Activated CD4-positive, alpha-beta T cell treated with anti-CD3 and anti-CD28 coated beads, Interleukin-2, amount 10 ng/mL, durations not matched to agents 24 days and 14 days (primary cell): Measurements from ENCODE around the gene C21orf91. TPM values are rescaled to one million over a fixed set of nuclear protein-coding genes. Genes with fewer than 3 reads are reported as not detected.

ENCODE experiments used
- DNase-seq: peaks from one replicate; pipeline ENCODE4 v3.0.0; 2022
- H3K27ac Mint-ChIP-seq: one replicate; pipeline ENCODE4 v1.8.0; 2022; ENCODE audit warnings: mild to moderate bottlenecking, mixed read lengths
- H3K27me3 Mint-ChIP-seq: one replicate; pipeline ENCODE4 v1.8.0; 2022; ENCODE audit warnings: mixed read lengths
- H3K36me3 Mint-ChIP-seq: one replicate; pipeline ENCODE4 v1.8.0; 2022; ENCODE audit warnings: low read depth, mild to moderate bottlenecking, mixed read lengths
- H3K4me1 Mint-ChIP-seq: one replicate; pipeline ENCODE4 v1.8.0; 2021; ENCODE audit warnings: mixed read lengths
- H3K4me3 Mint-ChIP-seq: one replicate; pipeline ENCODE4 v1.8.0; 2022; ENCODE audit warnings: mild to moderate bottlenecking, moderate library complexity, mixed read lengths
- H3K9me3 Mint-ChIP-seq: one replicate; pipeline ENCODE4 v1.8.0; 2021; ENCODE audit warnings: mixed read lengths
- intact Hi-C: fragments of 100-400 bp; cut with micrococcal nuclease; formaldehyde crosslinking; loops from one replicate; pipeline ENCODE4 v1.15.1; 2023
- total RNA-seq: library from RNA; stranded (reverse); gene quantifications from 2 replicates; pipeline ENCODE4 v1.2.3, GENCODE V29; 2022

C21orf91 gene
- total RNA-seq, 1 donor from 2014 or later = 37.0 TPM

DNA sequence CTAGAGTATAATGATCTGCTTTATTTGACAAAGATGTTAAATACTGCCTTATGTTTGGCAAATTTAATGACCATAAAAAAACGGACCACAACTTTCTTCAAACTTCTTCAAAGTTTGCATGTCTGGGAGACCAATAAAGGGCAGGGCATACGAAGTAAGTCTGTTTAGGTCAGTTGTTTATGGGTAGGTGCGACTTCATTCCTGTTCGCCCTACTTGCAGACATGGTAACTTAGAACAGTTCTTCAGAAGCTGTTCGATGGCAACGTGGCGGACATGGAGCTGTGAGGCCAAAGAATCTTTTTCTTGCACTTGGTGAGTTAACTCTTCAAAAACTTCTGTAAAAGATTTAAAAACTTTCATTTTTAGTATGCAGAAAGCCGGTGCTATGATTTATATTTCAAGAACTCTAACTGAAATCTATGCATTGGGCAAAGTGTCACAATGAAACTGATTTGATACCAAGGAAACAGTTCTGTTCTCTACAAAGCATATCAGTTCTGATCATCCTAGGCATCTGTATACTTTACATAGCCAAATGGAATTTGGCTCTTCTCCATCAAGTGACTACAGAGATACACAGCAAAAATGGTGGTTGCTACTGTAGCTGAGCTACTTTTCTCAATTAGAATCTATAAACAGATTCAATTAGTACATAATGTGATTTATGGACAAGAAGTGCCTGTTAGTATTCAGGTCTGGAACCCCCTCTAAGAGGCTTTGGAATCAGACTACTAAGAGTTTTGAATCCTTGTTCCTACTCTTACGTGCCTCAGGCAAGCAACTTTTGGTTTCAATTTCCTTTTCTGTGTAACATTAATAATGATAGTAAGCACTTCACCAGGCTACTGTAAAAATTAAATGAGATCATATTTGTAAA, 25.7 kb downstream of the C21orf91 start:
- intact Hi-C loops = loop anchor here (1.0 kb wide), 1 partner anchor 9 kb away; no protein-coding TSS in a partner anchor
- peaks cover 40% of the 10 kb centered on the region for H3K36me3 Mint-ChIP-seq
- DNase-seq = peak; percentile 68
- H3K27me3 Mint-ChIP-seq = no peaks in the 10 kb centered on the region
- peak overlapping the region; percentile 79 for H3K4me3 Mint-ChIP-seq
- peaks cover 53% of the 10 kb centered on the region for H3K4me1 Mint-ChIP-seq
- peak overlapping the region; percentile 73 for H3K27ac Mint-ChIP-seq
- no peaks in the 10 kb centered on the region for H3K9me3 Mint-ChIP-seq

DNA sequence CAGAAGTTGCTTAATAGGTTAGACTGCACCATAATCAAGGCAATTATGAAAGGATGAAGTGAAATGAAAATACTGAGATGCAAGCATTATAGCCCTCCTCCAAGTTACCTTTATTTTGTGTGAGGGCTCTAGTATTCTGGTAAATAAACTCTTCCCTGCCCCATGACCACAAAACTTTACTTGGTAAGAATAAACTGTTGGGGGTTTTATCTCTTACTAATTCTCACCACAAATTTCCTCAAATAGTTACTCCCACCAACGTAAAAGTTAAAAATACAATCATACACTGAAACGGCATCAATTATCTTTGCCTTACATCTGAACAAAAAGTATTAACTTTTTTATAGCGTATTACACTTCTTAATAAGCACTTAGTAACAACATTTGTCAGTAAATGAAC, 29.5 kb downstream of the C21orf91 start:
- Mint-ChIP-seq H3K9me3 (no peaks in the 10 kb centered on the region), H3K27ac (peak overlapping the region; percentile 54), H3K4me3 (peak overlapping the region; percentile 67), H3K27me3 (no peaks in the 10 kb centered on the region), H3K4me1 (peaks cover 70% of the 10 kb centered on the region), H3K36me3 (peaks cover 53% of the 10 kb centered on the region)
- intact Hi-C loops = loop anchor here (10.0 kb wide), 2 partner anchors 275 to 465 kb away; partner anchors contain the start of gene CXADR
- peak; percentile 55 for DNase-seq

DNA sequence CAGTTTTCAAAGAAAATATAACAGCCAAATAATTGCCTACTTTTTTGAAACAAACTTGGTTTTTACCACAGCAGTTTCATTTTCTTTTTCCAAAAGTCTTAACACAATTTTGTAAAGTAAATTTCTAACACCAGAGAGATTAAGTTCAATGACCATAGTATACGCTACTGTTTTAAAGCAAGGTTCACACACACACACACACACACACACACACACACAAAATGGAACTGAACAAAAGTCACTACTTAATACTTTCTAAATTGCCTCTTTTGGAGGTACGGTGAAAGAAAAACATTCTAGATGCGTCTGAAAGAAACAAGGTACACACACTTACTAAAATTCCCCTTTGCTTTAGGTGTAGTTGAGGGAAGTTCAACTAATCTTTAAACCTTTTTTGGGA, 30.1 kb downstream of the C21orf91 start:
- intact Hi-C loops = loop anchor here (10.0 kb wide), 2 partner anchors 274 to 466 kb away; partner anchors contain the start of gene CXADR
- peak; percentile 55 for DNase-seq
- Mint-ChIP-seq H3K4me3 (peak overlapping the region; percentile 76), H3K27me3 (no peaks in the 10 kb centered on the region), H3K9me3 (no peaks in the 10 kb centered on the region), H3K4me1 (peaks cover 73% of the 10 kb centered on the region), H3K27ac (peak overlapping the region; percentile 83), H3K36me3 (peaks cover 52% of the 10 kb centered on the region)

DNA sequence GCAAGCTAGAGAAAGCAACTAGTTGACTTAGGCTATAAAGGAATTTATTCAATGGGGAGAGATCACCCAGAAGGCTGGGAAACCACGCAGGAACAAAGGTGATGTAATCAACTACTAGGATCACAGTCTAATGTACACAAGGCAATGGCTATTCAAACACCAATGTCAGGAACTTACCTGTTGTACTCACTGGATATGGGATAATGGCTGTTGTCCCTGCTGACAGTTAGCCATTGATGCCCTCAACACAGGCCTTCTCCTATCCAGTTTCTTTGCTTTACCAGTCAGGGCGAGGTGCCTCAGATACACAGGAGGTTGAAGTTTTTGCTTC, 32.3 kb downstream of the C21orf91 start:
- H3K9me3 Mint-ChIP-seq = no peaks in the 10 kb centered on the region
- H3K4me3 Mint-ChIP-seq = peak overlapping the region; percentile 70
- H3K36me3 Mint-ChIP-seq = peaks cover 46% of the 10 kb centered on the region
- intact Hi-C loops = loop anchor here (10.0 kb wide), 2 partner anchors 272 to 468 kb away; partner anchors contain the start of gene CXADR
- H3K4me1 Mint-ChIP-seq = peaks cover 83% of the 10 kb centered on the region
- DNase-seq = no peak
- H3K27ac Mint-ChIP-seq = peak overlapping the region; percentile 83
- H3K27me3 Mint-ChIP-seq = no peaks in the 10 kb centered on the region

DNA sequence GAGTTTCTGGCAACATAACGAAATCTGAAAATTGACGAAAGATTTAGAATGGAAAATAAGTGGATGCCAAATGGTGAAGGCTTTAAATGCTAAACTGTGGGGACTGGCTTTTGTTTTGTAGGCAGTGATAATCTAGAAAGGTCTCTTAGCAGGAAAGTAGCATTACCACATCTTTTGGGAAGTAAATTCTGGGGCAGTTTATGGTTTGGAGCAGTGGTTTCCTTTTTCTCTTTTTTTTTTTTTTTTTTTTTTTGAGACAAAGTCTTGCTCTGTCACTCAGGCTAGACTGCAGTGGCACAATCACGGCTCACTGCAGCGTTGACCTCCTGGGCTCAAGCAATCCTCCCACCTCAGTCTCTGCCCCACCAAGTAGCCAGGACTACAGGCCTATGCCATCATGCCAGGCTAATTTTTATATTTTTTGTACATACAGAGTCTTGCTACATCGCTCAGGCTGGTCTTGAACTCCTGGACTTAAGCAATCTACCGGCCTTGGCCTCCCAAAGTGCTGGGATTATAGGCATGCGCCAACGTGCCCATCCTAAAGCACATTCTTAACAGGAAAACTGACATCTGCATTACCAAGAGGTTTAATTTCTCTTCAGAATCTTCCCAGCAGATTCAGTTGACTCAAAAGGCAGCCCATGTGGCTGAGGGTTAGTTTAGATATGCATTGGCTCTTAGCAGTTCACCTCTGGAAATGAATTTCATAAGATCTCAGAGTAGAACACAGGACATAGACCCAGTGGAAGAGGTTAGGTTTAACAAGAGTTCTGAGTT, 32.9 kb downstream of the C21orf91 start:
- intact Hi-C loops = loop anchor here (10.0 kb wide), 2 partner anchors 271 to 469 kb away; partner anchors contain the start of gene CXADR
- H3K27ac Mint-ChIP-seq = peak overlapping the region; percentile 83
- no peaks in the 10 kb centered on the region for H3K9me3 Mint-ChIP-seq
- H3K4me1 Mint-ChIP-seq = peaks cover 83% of the 10 kb centered on the region
- peaks cover 43% of the 10 kb centered on the region for H3K36me3 Mint-ChIP-seq
- H3K27me3 Mint-ChIP-seq = no peaks in the 10 kb centered on the region
- no peak for DNase-seq
- H3K4me3 Mint-ChIP-seq = peak overlapping the region; percentile 70

DNA sequence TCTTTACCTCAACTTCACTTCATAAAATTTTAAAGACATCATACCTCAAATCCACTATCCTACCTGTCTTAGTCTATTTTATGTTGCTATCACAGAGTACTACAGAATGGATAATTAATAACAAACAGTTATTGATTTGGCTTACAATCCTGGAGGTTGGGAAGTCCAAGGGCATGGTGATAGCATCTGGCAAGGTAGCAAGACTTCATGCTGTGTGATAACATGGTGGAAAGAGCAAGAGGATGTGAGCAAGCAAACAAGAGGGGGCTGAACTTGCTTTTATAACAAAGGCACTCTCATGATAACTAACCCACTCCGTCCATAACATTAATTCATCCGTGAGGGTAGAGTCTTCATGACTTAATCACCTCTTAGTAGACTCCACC, 33.8 kb downstream of the C21orf91 start:
- peak overlapping the region; percentile 70 for H3K4me3 Mint-ChIP-seq
- no peak for DNase-seq
- peaks cover 42% of the 10 kb centered on the region for H3K36me3 Mint-ChIP-seq
- no peaks in the 10 kb centered on the region for H3K9me3 Mint-ChIP-seq
- H3K4me1 Mint-ChIP-seq = peaks cover 87% of the 10 kb centered on the region
- no peaks in the 10 kb centered on the region for H3K27me3 Mint-ChIP-seq
- peak overlapping the region; percentile 83 for H3K27ac Mint-ChIP-seq
- intact Hi-C loops = loop anchor here (2.0 to 10.0 kb wide), 4 partner anchors 77 to 469 kb away; partner anchors contain the start of gene CXADR

DNA sequence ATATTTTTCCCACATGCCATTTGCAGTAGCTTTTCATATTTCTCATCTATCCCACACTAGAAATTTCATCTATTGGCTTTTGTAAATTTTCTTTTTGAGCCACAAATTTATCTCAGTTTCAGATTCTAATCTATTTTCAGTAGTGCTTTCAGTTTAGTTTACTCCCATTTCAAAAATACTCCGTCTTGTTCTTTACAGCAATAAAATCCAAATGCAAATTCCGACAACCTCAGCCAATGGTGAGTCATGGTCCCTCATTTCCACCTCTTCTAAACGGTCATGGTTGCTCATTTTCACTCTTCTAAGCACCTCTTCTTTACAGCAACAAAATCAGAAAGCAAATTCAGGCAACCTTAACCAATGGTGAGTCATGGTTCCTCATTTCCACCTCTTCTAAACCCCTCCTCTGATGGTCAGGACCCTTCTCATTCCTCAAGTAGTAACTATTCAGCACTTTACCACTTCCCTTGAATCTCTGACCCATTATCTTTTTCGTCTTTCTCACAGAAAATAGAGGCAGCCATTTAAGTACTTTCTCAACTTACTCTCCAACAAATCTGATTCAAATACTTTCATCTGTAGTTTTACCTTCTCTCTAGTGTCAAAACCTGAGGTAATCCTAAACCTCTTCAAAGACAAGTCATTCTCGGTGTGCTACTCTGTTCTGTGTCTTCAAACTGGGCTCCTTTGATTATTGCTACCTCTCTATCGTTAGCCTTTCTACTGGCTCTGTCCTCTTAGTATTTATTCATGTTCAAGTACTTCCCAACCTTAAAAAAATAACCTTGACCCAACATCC, 34.4 kb downstream of the C21orf91 start:
- Mint-ChIP-seq H3K27me3 (no peaks in the 10 kb centered on the region), H3K27ac (peak overlapping the region; percentile 83), H3K36me3 (peaks cover 47% of the 10 kb centered on the region), H3K9me3 (no peaks in the 10 kb centered on the region), H3K4me1 (peaks cover 92% of the 10 kb centered on the region), H3K4me3 (peak overlapping the region; percentile 58)
- peak; percentile 73 for DNase-seq
- intact Hi-C loops = loop anchor here (1.0 to 10.0 kb wide), 9 partner anchors 8 to 470 kb away; partner anchors contain the start of genes C21orf91 and CXADR

DNA sequence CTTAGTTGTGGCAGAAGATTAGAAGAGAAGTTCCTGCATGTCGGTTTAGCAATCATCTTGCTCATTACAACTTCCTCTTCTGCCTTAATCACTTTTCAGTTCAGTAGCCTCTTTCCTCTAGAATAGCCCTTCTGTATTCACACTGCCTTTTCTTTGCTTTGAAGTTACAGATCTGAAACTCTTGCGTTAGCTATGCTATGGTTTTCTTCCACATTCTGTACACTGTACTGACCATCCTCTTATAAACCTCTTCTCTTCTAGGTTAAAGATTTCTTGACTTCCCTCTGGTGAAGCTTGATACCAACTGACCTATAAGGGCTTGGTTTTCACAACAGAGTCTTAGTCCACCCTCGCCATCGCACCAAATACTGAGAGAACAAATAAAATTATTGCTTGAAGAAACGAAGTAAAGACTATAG, 35.0 kb downstream of the C21orf91 start:
- no peaks in the 10 kb centered on the region for H3K27me3 Mint-ChIP-seq
- intact Hi-C loops = loop anchor here (1.0 to 10.0 kb wide), 9 partner anchors 9 to 471 kb away; partner anchors contain the start of genes C21orf91 and CXADR
- H3K9me3 Mint-ChIP-seq = no peaks in the 10 kb centered on the region
- peak; percentile 60 for DNase-seq
- peaks cover 92% of the 10 kb centered on the region for H3K4me1 Mint-ChIP-seq
- peak overlapping the region; percentile 83 for H3K27ac Mint-ChIP-seq
- peaks cover 52% of the 10 kb centered on the region for H3K36me3 Mint-ChIP-seq
- H3K4me3 Mint-ChIP-seq = peak overlapping the region; percentile 58

DNA sequence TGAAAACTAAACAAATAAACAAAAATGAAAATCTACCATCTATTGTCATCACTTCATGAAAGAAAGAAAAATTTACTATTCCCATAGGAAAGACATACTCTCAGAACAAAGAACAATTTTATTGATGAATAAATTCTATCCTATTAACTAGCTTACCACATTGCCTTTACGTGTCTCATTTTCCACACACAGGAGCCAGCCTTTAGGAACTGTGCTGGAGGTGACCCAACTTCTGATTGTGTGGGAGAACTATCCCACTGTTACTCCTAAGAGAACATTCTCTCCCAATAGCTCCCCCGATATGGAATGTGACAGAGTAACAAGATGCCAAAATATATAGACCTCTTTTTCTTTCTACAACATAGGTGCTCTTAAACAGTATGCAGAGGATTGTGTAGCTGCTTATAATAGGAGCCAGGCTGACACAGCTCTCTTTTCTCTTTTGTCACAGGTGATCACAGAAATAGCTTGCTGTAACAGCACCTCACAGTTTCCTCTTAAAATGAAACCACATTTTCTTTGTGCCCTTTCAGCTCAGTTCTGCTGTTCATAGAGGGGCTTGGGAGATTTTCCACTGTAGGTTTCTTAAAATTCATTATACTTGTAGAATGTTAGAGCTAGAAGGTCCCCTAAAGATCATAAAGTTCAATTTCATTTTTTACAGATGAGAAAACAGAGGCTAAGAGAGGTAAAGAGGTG, 35.5 kb downstream of the C21orf91 start:
- Mint-ChIP-seq H3K27me3 (no peaks in the 10 kb centered on the region), H3K27ac (peak overlapping the region; percentile 83), H3K4me1 (peaks cover 94% of the 10 kb centered on the region), H3K9me3 (no peaks in the 10 kb centered on the region), H3K4me3 (peak overlapping the region; percentile 58), H3K36me3 (peaks cover 54% of the 10 kb centered on the region)
- peak; percentile 84 for DNase-seq
- intact Hi-C loops = loop anchor here (1.0 to 10.0 kb wide), 9 partner anchors 8 to 471 kb away; partner anchors contain the start of genes C21orf91 and CXADR

DNA sequence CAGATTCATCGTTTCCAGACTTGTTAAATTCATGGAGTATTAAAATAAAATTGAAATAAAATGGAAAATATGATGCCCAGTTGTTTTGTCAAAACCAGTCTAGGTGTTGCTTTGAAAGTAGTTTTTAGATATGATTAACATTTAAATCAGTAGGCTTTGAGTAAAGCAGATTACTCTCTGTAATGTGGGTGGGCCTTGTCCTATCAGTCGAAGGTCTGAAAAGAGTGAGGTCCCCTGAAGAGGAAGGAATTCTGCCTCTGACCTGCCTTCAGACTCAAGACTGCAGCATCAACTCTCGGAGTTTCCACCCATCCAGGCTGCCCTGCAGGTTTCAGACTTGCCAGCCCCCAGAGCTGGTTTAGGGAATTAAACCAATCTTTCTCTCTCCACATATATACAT, 36.2 kb downstream of the C21orf91 start:
- no peaks in the 10 kb centered on the region for H3K9me3 Mint-ChIP-seq
- H3K27ac Mint-ChIP-seq = peak overlapping the region; percentile 83
- DNase-seq = no peak
- H3K4me3 Mint-ChIP-seq = peak overlapping the region; percentile 58
- H3K4me1 Mint-ChIP-seq = peaks cover 88% of the 10 kb centered on the region
- H3K36me3 Mint-ChIP-seq = peaks cover 54% of the 10 kb centered on the region
- no peaks in the 10 kb centered on the region for H3K27me3 Mint-ChIP-seq
- intact Hi-C loops = loop anchor here (5.0 to 10.0 kb wide), 3 partner anchors 119 to 472 kb away; partner anchors contain the start of gene CXADR

DNA sequence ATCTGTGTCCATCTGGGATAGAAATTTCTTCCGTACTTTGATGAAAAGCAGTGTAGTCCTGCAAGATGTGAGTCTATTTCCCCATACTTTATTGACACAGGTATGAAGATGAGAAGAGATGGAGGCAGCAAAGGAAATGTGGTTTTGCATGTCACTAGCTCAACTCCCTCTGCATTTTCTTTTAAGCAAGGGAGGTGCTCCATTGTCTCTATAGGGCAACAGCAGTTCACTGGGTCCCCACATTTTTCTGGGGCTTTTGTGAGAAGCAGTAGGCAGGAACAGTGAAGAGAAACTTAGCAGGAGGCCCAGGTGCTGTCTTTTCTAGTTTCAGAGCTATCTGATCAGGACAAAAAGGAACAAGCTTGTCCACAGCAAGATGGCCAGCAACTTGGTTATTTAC, 37.1 kb downstream of the C21orf91 start:
- Mint-ChIP-seq H3K27me3 (no peaks in the 10 kb centered on the region), H3K9me3 (no peaks in the 10 kb centered on the region), H3K4me1 (peaks cover 86% of the 10 kb centered on the region), H3K27ac (peak overlapping the region; percentile 86), H3K36me3 (peaks cover 49% of the 10 kb centered on the region), H3K4me3 (peak overlapping the region; percentile 70)
- DNase-seq = peak; percentile 83
- intact Hi-C loops = loop anchor here (5.0 to 10.0 kb wide), 3 partner anchors 120 to 473 kb away; partner anchors contain the start of gene CXADR

DNA sequence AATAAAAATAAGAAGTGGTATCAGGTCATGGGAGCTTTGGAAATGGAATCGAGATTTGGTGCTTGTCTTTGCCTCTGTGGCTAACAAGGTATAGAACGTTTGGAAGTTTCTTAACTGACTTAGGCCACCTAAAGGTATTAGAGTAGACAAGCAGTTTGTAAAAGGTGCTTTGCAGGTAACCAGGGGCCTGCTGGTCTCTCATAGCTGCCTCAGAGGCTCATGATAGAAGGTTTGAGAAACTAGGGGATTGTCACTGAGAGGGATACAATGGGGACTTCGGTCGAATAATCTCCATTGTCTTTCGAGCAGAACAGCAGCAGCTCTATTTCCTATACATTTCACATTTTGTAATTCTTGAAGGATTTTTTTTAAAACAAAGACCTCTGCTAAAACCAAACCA, 37.6 kb downstream of the C21orf91 start:
- DNase-seq = no peak
- intact Hi-C loops = loop anchor here (5.0 to 10.0 kb wide), 3 partner anchors 121 to 473 kb away; partner anchors contain the start of gene CXADR
- Mint-ChIP-seq H3K4me3 (peak overlapping the region; percentile 70), H3K9me3 (no peaks in the 10 kb centered on the region), H3K27ac (peak overlapping the region; percentile 86), H3K36me3 (peaks cover 47% of the 10 kb centered on the region), H3K27me3 (no peaks in the 10 kb centered on the region), H3K4me1 (peaks cover 84% of the 10 kb centered on the region)
